AG09309 (cell line): ENCODE results near the gene FAP.

ENCODE experiments used
- DNase-seq: peaks from one replicate; pipeline ENCODE4 v3.0.0-alpha.2; 2010; ENCODE audit warnings: low read depth
- H3K4me3 ChIP-seq: 2 replicates; pipeline ENCODE4 v1.5.1; 2011; ENCODE audit warnings: mild to moderate bottlenecking, low read depth, low read length, moderate library complexity; ENCODE audit not compliant: control insufficient read depth
- CTCF ChIP-seq: IDR thresholded peaks from 2 replicates; pipeline ENCODE4 v1.5.1; 2011; ENCODE audit warnings: mild to moderate bottlenecking, low read depth, low read length, inconsistent platforms; ENCODE audit not compliant: insufficient read depth, control insufficient read depth; ENCODE audit errors: missing control alignments

The FAP gene

GRCh38 chr2:162166745-162167144 lies 76.5 kb downstream of the FAP start:
- no peak for TF ChIP-seq CTCF
- no peak for DNase-seq
- H3K4me3 ChIP-seq: no peak overlapping the region

- no peak for TF ChIP-seq CTCF
- no peak overlapping the region for H3K4me3 ChIP-seq
- no peak for DNase-seq
Observed at GRCh38 chr2:162166174-162166573, 77.1 kb downstream of the FAP start.

- no peak overlapping the region for H3K4me3 ChIP-seq
- no peak for DNase-seq
- TF ChIP-seq CTCF: no peak
Observed at GRCh38 chr2:162164802-162165201, 78.4 kb downstream of the FAP start.

- no peak for DNase-seq
- H3K4me3 ChIP-seq: no peak overlapping the region
- TF ChIP-seq CTCF: no peak
Observed at GRCh38 chr2:162159446-162159845, 83.8 kb downstream of the FAP start.

GRCh38 chr2:162156149-162156548 lies 87.1 kb downstream of the FAP start:
- H3K4me3 ChIP-seq: no peak overlapping the region
- no peak for TF ChIP-seq CTCF
- DNase-seq: no peak

- peak; percentile 12 for TF ChIP-seq CTCF
- H3K4me3 ChIP-seq: no peak overlapping the region
Observed at GRCh38 chr2:162155093-162155492, 88.2 kb downstream of the FAP start.

GRCh38 chr2:162153608-162154224 lies 89.5 kb downstream of the FAP start:
- TF ChIP-seq CTCF: peak; percentile 64
- no peak overlapping the region for H3K4me3 ChIP-seq
- DNase-seq: peak; percentile 4

More at GRCh38 chr2:162155093-162155492, 88.2 kb downstream of the FAP start:
- no peak for DNase-seq
